Measurements from ENCODE around the gene NLGN1. TPM values are rescaled to one million over a fixed set of nuclear protein-coding genes. Genes with fewer than 3 reads are reported as not detected.

Gene NLGN1
- total RNA-seq, 1 experiment from 2014 or later, result not detected

DNA sequence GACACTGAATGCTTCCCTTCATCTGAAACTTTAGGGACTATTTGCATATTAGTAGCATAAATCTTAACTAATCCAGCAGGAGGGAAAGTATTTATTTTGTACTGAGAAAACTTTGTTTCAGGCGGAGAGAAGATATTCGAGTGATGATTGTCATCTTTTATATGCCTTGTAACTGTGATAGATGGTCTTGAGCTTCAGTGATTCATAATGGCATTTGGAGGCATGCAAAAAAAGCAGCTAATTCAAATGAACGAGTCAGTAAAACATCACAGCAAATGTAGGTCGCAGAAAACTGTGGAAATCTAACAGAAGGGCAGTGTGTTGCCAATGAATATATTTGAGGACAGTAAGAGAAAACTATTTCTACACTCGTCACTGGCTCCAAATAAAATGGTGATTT lies 817.9 kb downstream of the NLGN1 start:
- no peak overlapping the region for H3K4me3 ChIP-seq (replicated peaks in 1 of 2; ENCODE audit: low read depth in 1 of 2, low read length in 2 of 2)
- no peak overlapping the region for H3K4me2 ChIP-seq (ENCODE audit: low read length)
- H3K4me1 ChIP-seq (ENCODE audit: control insufficient read depth in 1 of 2, insufficient read depth in 2 of 2, low read length in 2 of 2), result no peaks in the 10 kb centered on the region
- no peak for ATAC-seq
- no peaks in the 10 kb centered on the region for H3K27me3 ChIP-seq (ENCODE audit: insufficient read depth, low read length)
- H3K79me2 ChIP-seq (ENCODE audit: insufficient read depth, low read length), result no peaks in the 10 kb centered on the region
- DNase-seq (ENCODE audit: low read depth, low spot score), result no peak
- no peaks in the 10 kb centered on the region for H4K20me1 ChIP-seq (ENCODE audit: insufficient read depth)
- no peak overlapping the region for H3K27ac ChIP-seq (ENCODE audit: low read depth, low read length)
- H3K9me2 ChIP-seq (ENCODE audit: insufficient read depth), result no peaks in the 10 kb centered on the region
- intact Hi-C loops (cut with micrococcal nuclease), result no loop called here
- H3K9me3 ChIP-seq (ENCODE audit: control insufficient read depth in 1 of 2, insufficient read depth in 1 of 2, low read depth in 1 of 2, low read length in 2 of 2), result no peaks in the 10 kb centered on the region
- H3K36me3 ChIP-seq (ENCODE audit: control insufficient read depth in 1 of 2, insufficient read depth in 2 of 2, low read length in 2 of 2), result no peaks in the 10 kb centered on the region
- H3K9ac ChIP-seq (ENCODE audit: low read length), result no peak overlapping the region
- ChIA-PET RAD21 (ENCODE audit: low non-redundant PET in 1 of 2, low total read pairs in 2 of 2, uncharacterized antibody in 2 of 2, unreplicated experiment in 2 of 2) (no interaction called here), CTCF (no interaction called here), POLR2A (no interaction called here)
- H2AFZ ChIP-seq (ENCODE audit: low read depth, low read length, poor library complexity, severe bottlenecking), result no peak overlapping the region
- TF ChIP-seq SP1 (IDR thresholded peaks at IDR 0.05; ENCODE audit: low read depth) (no peak), RAD21 (IDR thresholded peaks at IDR 0.05; ENCODE audit: low read depth) (no peak)
- no TSS peak for BruUV-seq (replicated peaks)

GRCh38 chr3:174216019-174216418 lies 818.5 kb downstream of the NLGN1 start:
- no peaks in the 10 kb centered on the region for H3K27me3 ChIP-seq (ENCODE audit: insufficient read depth, low read length)

More at GRCh38 chr3:174216019-174216418, 818.5 kb downstream of the NLGN1 start:
- Histone ChIP-seq H3K79me2 (ENCODE audit: insufficient read depth, low read length) (no peaks in the 10 kb centered on the region), H3K9me3 (ENCODE audit: control insufficient read depth in 1 of 2, insufficient read depth in 1 of 2, low read depth in 1 of 2, low read length in 2 of 2) (no peaks in the 10 kb centered on the region), H3K4me3 (replicated peaks in 1 of 2; ENCODE audit: low read depth in 1 of 2, low read length in 2 of 2) (no peak overlapping the region), H4K20me1 (ENCODE audit: insufficient read depth) (no peaks in the 10 kb centered on the region), H3K9ac (ENCODE audit: low read length) (no peak overlapping the region), H3K4me2 (ENCODE audit: low read length) (no peak overlapping the region), H3K9me2 (ENCODE audit: insufficient read depth) (no peaks in the 10 kb centered on the region), H2AFZ (ENCODE audit: low read depth, low read length, poor library complexity, severe bottlenecking) (no peak overlapping the region), H3K36me3 (ENCODE audit: control insufficient read depth in 1 of 2, insufficient read depth in 2 of 2, low read length in 2 of 2) (no peaks in the 10 kb centered on the region), H3K4me1 (ENCODE audit: control insufficient read depth in 1 of 2, insufficient read depth in 2 of 2, low read length in 2 of 2) (no peaks in the 10 kb centered on the region), H3K27ac (ENCODE audit: low read depth, low read length) (no peak overlapping the region)
- CTCF ChIA-PET, result no interaction called here
- POLR2A ChIA-PET, result no interaction called here
- ATAC-seq (peak; percentile 61; the same call in 1 of the 2 replicates), DNase-seq (ENCODE audit: low read depth, low spot score) (no peak)
- intact Hi-C loops (cut with micrococcal nuclease), result no loop called here
- TF ChIP-seq ELF1 (IDR thresholded peaks at IDR 0.05; ENCODE audit: borderline replicate concordance, low read depth) (no peak), FOSL1 (IDR thresholded peaks at IDR 0.05; ENCODE audit: low read depth) (no peak), SP1 (IDR thresholded peaks at IDR 0.05; ENCODE audit: low read depth) (no peak), SRF (IDR thresholded peaks at IDR 0.05; ENCODE audit: low read depth) (no peak), ZBTB33 (IDR thresholded peaks at IDR 0.05; ENCODE audit: extremely low read depth, insufficient replicate concordance, low read length) (no peak), ZFX (IDR thresholded peaks at IDR 0.05) (no peak), SIN3A (IDR thresholded peaks at IDR 0.05; ENCODE audit: low read depth) (no peak), EGR1 (IDR thresholded peaks at IDR 0.05; ENCODE audit: low read depth) (no peak), EZH2 (IDR thresholded peaks at IDR 0.05) (no peak), POLR2A (IDR thresholded peaks at IDR 0.05; ENCODE audit: borderline replicate concordance, extremely low read depth, insufficient read depth, insufficient read length) (no peak), EZH2phosphoT487 (IDR thresholded peaks at IDR 0.05; ENCODE audit: borderline replicate concordance) (no peak), RAD21 (IDR thresholded peaks at IDR 0.05; ENCODE audit: low read depth) (no peak)
- BruUV-seq (replicated peaks), result no TSS peak
- RAD21 ChIA-PET (ENCODE audit: low non-redundant PET in 1 of 2, low total read pairs in 2 of 2, uncharacterized antibody in 2 of 2, unreplicated experiment in 2 of 2), result no interaction called here
